HG03575 (cell line): ENCODE data around the gene CBFA2T3.

Experiments
- ATAC-seq: cut with Tn5 transposase; IDR thresholded peaks from one replicate; pipeline ENCODE4 v1.9.1; 2021; ENCODE audit not compliant: unreplicated experiment, insufficient number of reproducible peaks, low FRiP score; ENCODE audit errors: extremely low read depth

CBFA2T3 gene

DNA sequence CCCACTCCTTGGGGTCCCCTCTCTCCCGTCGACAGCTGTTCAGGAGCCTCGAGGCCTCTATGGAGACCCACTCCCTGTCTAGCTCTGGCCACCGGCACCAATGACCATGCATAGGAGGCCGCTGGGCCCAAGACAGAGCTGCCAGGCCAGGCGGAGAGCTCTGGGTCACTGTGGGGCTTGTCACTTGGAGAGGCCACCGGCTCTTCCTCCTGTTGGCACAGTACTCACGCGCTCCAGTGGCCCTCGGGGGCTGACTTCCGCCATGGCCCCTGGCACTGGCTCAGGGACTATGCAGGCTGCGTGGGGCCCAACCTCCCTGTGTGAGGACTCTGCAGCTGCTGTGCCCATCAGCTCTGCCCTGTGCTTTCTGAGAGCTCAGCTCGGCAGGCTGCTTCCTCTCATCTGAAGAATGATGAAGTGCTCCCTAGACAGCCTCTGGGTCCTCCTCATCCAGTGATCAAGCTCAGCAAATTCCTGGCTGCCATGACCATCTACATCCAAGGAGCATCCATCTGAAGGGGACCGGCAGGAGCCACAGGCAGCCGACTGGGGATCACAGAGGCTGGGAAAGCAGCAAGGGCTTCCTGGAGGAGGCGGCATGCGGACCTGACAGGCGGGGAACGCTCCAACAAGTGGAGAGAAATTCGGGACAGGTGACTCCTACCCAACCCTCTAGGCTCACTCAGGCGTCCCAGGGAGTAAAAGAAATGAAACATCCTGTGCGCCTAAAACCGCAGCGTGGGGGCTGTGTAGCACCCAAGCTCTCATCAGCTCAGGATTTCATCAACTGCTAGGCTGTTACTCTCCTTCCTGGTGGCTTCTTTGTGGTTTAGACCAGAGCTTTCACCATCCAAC, 137.0 kb downstream of the CBFA2T3 start:
- no peak for ATAC-seq

DNA sequence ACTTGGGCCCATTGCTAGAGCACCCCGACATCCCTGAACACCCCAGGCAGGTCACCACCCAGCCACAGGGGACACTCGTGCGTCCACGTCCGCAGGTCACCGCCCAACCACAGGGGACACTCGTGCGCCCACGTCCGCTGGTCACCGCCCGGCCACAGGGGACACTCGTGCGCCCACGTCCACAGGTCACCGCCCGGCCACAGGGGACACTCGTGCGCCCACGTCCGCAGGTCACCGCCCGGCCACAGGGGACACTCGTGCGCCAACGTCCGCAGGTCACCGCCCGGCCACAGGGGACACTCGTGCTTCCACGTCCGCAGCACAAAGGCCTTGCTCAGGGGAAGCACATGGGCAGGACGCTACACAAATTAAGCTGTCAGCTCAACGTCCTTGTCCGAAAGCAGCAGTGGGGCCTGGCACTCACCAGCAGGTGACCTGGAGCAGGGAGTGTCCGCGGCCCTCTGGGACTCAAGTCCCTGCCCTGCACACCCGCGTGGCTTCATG, 137.9 kb downstream of the CBFA2T3 start:
- ATAC-seq: no peak

DNA sequence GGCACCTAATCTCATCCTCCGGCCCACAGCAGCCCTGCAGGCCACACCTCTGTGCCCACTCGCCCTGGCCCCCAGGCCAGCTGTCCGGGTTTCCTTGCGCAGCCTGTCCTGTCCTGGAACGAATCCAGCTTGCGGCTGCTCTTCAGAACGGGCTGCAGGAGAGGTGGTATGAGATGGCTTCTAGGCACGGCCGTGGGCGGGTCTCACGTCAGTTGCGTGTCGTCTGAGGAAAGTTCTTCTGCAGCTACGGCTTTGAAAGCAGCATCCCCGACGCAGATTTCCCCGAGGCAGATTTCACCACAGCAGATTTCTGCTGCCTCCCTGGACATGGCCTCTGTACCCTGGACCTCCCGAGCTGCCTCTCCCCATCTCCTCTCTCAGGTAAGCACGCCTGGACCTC, 138.4 kb downstream of the CBFA2T3 start:
- ATAC-seq: no peak

DNA sequence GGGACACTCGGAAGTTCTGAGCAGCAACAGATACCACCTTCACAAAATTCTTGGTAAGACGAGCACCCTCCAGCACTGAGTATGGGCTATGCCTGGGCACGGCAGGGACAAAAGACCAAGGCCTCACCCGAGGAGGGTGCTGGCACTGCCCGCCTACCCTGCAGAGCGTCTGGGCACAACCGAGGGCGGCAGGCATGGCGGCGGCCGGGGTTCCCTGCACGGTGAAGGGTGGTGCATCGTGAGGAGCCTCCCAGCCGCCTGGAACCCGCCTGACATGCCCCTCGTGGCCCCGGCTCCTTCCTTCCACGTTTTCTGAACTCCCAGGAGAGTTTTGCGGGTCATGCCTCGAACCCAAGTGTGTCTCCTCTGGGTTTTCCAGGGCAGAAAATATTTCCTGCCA, 139.2 kb downstream of the CBFA2T3 start:
- ATAC-seq: no peak

DNA sequence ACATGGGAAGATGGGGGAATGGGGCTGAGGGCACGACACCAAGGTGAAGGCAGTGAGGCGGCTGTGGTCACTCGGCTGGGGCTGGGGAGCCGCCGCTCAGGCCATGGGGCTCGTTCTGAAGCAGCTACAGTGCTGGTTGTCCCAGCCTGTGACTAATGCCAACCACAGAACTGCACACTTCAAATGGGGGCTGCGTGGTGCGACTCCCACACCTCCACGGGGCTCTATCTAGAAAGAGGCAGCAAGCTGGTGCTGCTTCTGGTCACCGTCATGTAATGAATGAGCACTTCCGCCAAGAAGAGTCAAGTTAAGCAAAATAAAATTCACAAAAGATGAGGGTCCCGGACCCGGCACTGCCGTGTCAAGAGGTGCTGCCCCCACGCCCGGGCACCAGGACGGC, 140.2 kb downstream of the CBFA2T3 start:
- ATAC-seq: no peak

DNA sequence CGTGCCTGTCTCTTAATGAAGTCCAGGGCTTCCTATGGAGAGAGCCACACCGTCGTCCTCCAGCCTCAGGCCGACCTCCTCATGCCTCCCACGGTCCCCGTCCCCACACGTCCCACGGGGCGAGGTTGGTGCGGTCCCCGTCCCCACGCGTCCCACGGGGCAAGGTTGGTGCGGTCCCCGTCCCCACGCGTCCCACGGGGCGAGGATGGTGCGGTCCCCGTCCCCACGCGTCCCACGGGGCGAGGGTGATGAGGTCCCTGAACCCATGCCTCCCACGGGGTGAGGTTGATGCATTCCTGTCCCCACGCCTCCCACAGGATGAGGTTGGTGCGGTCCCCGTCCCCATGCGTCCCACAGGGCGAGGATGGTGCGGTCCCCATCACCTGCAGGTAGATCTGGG, 141.2 kb downstream of the CBFA2T3 start:
- no peak for ATAC-seq

DNA sequence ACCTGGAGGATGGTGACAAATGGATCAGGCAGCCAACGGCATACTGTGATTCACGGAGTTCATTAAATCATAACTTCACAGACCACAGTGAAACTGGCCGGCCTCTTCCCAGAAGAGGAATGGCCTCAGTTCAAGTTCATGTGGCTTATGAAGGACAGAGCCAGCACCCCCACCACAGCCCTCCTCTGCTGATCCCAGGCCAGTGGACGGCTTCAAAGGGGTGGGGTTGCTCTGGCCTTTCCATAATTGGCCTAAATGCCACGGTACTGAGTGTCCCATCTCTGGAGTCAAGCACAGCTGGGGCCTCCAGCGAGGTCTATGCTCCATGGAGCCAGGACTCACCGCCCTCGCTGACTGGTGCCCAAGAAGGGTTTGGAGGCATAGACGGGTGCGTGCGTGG, 141.6 kb downstream of the CBFA2T3 start:
- no peak for ATAC-seq

DNA sequence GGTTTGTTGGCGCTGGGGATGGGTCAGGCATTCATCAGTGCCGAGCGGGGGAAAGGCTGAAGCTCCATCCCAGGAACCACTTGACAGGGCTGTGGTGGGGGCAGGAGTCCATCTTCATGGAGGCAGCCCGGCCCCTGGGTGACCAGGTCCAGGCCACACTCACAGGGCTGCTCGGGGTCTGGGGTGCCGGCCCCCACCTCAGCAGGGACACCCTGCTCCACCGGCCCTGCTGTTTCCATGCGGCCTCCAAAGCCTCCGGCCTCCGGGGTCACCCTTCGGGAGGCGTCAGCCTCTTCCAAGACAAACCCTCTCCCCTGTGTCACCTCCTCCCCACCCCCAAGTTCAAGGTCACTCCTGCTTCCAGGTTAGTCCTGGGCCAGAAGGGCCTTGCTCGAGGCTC, 142.3 kb downstream of the CBFA2T3 start:
- ATAC-seq: no peak

DNA sequence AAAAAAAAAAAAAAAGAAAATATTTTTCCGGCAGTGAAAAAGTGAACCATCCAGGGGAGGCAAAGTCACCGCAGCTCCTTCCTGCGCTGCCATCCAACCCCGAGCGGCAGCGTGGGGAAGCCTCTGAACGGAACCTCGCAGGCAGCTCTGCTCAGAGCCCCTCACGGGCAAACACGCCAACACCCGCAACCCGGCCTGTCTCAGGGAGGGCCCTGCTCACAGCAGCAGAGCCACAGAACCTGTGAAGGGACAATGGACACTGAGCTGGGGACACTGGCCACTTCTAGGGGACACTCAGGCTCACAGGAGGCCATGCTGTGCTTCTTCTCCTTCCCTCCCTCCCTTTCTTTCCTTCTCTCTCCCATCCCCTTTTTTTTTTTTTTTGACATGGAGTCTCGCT, 143.9 kb downstream of the CBFA2T3 start:
- ATAC-seq: no peak

DNA sequence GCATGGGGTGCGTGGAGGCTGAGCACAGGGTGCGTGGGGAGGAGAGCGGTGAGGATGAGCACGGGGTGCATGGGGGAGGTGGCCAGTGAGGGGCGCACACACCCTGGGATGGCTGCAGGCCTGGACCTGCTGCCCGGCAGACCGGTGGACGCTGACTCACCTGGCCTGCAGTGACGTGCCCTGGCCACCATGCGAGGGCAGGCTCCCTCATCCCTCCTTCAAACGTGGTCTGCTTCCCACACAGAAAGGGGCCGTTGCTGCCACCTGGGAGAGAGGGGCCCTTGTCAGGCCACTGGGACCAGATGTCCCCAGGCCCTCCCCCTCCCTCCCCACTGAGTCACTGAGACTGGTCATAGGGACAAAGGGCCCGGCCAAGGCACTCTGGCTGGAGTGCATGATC, 145.2 kb downstream of the CBFA2T3 start:
- ATAC-seq: no peak

DNA sequence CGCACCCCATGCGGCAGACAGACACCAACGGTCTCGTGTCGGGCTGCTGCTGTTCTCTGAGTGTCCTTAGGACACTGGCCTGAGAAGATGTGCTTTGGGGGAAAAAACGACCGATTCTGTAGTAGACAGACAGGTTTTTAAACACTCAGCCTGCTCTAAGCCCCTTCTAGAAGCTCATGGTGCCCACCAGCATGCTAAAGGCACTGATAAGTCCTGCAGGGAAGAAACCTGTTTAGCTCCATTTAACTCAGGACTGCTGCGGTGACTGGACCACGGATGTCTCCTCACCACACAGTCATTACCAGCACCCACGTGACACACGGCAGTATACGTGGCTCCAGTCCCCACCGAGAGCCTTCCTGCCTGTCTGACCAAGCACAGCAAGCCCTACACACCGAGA, 146.2 kb downstream of the CBFA2T3 start:
- ATAC-seq: no peak

DNA sequence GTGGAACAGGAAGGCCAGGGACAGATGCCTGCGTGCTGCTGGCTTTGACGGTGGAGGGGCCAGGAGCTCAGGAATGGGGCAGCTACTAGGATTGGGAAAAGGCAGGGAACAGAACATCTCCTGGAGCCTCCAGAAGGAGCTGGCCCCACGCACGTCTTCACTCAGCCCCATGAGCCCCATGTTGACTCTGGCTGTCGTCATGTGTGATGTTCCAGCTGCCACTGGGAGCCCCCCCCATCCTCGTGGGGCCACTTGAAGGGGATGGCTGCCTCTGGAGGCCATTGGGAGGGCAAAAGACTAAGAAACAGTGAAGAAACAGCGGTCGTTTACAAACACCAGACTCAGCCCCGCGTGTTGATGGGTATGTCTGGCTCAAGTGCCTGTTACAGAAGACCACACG, 146.7 kb downstream of the CBFA2T3 start:
- ATAC-seq: no peak

DNA sequence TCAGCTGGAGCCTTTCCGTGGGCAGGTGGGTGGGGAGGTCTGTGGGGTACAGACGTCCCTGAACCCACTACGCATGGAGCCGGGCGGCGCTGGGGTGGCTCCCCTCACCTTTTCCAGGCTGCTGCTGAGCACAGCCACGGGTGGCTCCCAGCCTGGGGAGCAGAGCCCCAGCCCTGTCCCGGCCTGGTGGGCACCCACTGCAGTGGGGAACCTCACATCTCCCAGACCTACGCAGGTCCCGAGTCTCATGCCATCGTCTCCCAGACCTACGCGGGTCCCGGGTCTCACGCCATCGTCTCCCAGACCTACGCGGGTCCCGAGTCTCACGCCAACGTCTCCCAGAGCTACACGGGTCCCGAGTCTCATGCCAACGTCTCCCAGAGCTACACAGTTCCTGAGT, 148.3 kb downstream of the CBFA2T3 start:
- no peak for ATAC-seq

DNA sequence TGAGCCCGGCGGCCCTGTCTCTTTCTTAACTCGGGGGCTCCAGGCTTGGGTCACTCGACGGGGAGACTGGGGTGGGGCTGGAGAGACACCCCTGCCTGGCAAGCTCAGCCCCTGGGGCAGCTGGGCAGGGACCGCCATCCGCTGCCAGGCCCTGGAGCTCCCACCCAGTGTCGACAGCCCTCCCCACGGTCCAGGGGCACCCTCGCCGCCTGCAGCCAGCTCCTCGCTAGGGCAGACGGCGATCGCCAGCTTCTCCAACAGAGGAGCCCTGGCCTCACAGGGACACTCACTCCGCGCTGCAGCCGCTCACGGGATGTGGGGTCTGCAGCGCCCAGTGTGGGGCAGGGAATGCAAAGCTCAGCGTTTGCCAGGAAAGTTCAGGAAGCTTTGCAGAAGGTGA, 149.3 kb downstream of the CBFA2T3 start:
- no peak for ATAC-seq

DNA sequence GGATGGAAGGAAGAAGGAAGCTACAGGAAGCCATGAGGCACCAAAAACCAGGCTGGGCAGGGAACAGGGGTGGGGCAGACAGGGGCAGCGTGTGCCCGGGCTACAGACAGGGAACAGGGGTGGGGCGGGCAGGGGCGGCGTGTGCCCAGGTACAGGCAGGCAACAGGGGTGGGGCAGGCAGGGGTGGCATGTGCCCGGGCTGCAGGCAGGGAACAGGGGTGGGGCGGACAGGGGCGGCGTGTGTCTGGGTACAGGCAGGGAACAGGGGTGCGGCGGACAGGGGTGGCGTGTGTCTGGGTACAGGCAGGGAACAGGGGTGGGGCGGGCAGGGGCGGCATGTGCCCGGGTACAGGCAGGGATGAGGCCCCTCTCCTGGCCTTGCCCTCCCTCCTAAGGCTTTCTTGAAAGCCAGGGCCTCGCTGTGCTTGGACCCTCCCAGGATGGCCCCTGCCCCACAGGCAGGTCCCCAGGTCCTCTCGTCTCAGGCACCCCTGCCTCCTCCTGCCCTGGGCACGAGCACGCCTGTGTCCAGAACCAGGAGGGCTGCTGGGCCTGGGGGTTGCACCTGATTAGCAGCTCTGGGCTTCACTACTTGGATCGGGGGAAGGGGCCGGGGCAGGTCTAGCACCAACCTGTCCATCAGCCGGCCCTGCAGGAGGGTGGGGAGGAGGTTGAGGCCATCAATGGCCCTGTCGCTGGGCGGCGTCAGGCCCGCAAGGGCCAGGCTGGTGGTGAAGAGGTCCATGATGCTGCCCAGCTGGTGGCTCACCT, 150.8 kb downstream of the CBFA2T3 start:
- no peak for ATAC-seq

DNA sequence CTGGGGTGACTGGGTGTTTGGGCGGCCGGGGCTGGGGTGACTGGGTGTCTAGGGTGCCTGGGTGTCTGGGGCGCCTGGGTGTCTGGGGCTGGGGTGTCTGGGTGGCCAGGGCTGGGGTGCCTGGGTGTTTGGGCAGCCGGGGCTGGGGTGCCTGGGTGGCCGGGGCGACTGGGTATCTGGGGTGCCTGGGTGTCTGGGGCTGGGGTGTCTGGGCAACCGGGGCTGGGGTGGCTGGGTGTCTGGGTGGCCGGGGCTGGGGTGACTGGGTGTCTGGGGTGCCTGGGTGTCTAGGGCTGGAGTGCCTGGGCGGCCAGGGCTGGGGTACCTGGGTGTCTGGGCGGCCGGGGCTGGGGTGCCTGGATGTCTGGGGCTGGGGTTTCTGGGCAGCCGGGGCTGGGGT, 151.9 kb downstream of the CBFA2T3 start:
- ATAC-seq: no peak
